Testis (tissue), 3 donors: ENCODE measurements around the gene CD226. TPM values are rescaled to one million over a fixed set of nuclear protein-coding genes. Genes with fewer than 3 reads are reported as not detected.

Experiments
- DNase-seq: peaks from one replicate; pipeline ENCODE4 v3.0.0-alpha.2; 2019
- H3K27ac ChIP-seq, 2 donors: fragments of 200-600 bp; sonication (generic); one replicate each; pipeline ENCODE4 v1.5.1; 2019
- H3K27me3 ChIP-seq: fragments of 200-600 bp; sonication (generic); one replicate; pipeline ENCODE4 v1.5.1; 2019
- H3K36me3 ChIP-seq: fragments of 200-600 bp; sonication (generic); one replicate; pipeline ENCODE4 v1.5.1; 2017; ENCODE audit warnings: low read depth; ENCODE audit errors: missing control alignments
- H3K4me1 ChIP-seq: fragments of 200-600 bp; sonication (generic); one replicate; pipeline ENCODE4 v1.5.1; 2019
- H3K4me3 ChIP-seq, 2 donors: fragments of 200-600 bp; sonication (generic); one replicate each; pipeline ENCODE4 v1.5.1; 2017 to 2019
- H3K9me3 ChIP-seq: fragments of 200-600 bp; sonication (generic); one replicate; pipeline ENCODE4 v1.5.1; 2017
- CTCF ChIP-seq, 3 experiments: fragments of 450-650 bp in 2 of 3; fragments of 200-600 bp in 1 of 3; sonication (generic) in 1 of 3; IDR thresholded peaks; one replicate each; pipeline ENCODE4 v1.5.1; 2016 to 2019; ENCODE audit warnings: antibody characterized with exemption in 3 of 3, mild to moderate bottlenecking in 2 of 3, moderate library complexity in 1 of 3
- POLR2A ChIP-seq: fragments of 450-650 bp; IDR thresholded peaks from one replicate; pipeline ENCODE4 v1.6.1; 2017; ENCODE audit warnings: antibody characterized with exemption, mild to moderate bottlenecking, moderate library complexity
- WGBS, 2 donors: methylation state at CpG; one replicate each; pipeline ENCODE4 v1.1.5; 2018; 5-methylcytosine and 5-hydroxymethylcytosine counted together
- intact Hi-C: fragments of 100-400 bp; cut with DNase I; formaldehyde crosslinking; loops from one replicate; pipeline ENCODE4 v1.15.1; 2023; ENCODE audit warnings: low total_unique reads
- polyA plus RNA-seq: library from polyadenylated mRNA; stranded (reverse); fragments of 350-450 nt; fragmentation: Illumina TruSeq; extraction: RNeasy Lipid Tissue Mini Kit (QIAGEN cat#74804); gene quantifications from one replicate; pipeline ENCODE4 v1.2.3, GENCODE V29; 2014; ENCODE audit warnings: low read depth, low replicate concordance; ENCODE audit not compliant: insufficient read depth
- total RNA-seq, 2 donors: library from RNA; depleted of rRNA; stranded (reverse); fragments of >200 nt; gene quantifications; one replicate each; pipeline ENCODE4 v1.2.3, GENCODE V29; 2016

The CD226 gene
- total and polyA plus RNA-seq, 3 donors from 2014 or later: 2.6 to 3.0 (median 2.9) TPM

DNA sequence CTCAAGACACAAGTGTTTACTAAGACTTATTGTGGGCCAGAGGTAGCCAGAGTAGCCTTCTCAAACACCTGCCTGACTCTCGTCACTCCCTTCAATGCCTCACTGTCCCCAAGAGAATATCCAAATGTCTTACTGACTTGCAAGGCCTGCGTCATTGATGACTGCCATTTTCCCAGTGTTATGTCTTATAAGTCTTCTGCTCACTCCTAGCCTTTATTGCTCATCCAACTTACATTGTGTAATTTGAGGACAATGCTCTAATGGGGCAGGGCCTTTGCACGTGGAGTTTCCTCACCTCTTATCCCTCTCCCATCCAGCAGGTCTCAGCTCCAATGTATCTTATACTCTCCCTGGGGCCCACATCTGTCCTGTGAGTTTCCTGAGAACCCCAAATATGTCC lies 10.1 kb upstream of the CD226 start:
- Histone ChIP-seq H3K4me1 (no peaks in the 10 kb centered on the region), H3K27ac (no peak overlapping the region), H3K4me3 (no peak overlapping the region), H3K9me3 (no peaks in the 10 kb centered on the region), H3K27me3 (no peaks in the 10 kb centered on the region), H3K36me3 (no peaks in the 10 kb centered on the region)
- intact Hi-C loops: no loop called here
- WGBS, 2 donors: 95 to 96% methylated on average over 3 of the region's 3 CpGs
- no peak for DNase-seq
- no peak for TF ChIP-seq POLR2A
- no peak for TF ChIP-seq CTCF (IDR thresholded peaks at IDR 0.05)

DNA sequence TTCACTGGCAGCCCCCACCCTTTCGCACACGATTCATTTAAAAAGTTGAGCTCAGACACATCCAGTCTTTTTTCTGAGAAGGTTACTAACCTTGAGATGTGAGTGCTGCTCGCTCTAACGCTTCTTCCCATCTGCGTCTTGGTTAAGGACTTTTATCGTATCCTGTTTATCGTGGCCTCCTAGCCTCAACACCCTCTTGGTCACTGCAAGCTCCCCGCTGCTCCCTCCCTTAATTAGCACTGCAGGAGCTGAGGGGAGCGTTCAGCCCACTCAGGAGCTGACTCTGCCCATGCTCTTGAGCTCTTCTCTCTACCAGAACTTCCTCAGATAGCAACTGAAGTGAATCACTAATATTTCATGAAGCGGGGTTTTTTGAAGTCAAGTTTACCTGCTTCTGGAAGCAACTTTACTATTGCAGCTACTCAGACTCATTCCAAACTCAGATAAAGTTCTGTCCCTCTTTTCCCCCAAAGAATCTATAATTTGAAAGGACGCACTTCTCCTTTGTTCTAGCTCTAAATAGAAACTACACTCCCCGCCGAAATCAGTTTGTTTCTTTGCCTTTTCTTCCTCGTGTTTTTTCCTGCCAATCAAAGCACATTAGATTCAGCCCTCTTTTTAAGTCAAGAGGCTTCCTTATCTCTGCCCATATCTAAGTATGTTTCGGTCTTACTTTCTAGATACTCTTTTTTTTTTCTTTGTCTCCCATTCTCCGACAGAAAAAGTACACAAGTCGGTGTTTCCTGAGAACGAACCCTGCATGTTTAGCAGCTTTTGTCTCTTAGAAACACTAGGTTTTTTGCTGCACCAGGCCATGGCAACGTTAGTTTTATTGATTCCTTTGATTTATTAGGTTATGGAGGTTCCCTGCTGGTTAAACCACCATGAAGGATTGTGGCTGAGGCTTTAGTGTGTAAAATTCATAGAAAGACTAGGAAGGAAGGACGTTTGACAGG lies 9.3 kb upstream of the CD226 start:
- no peak for DNase-seq
- Histone ChIP-seq H3K4me3 (no peak overlapping the region), H3K27ac (no peak overlapping the region), H3K4me1 (no peaks in the 10 kb centered on the region), H3K9me3 (no peaks in the 10 kb centered on the region), H3K27me3 (no peaks in the 10 kb centered on the region), H3K36me3 (no peaks in the 10 kb centered on the region)
- WGBS, 2 donors: 62 to 71% methylated on average over 20 of the region's 20 CpGs
- intact Hi-C loops: no loop called here
- no peak for TF ChIP-seq CTCF (IDR thresholded peaks at IDR 0.05)
- no peak for TF ChIP-seq POLR2A

DNA sequence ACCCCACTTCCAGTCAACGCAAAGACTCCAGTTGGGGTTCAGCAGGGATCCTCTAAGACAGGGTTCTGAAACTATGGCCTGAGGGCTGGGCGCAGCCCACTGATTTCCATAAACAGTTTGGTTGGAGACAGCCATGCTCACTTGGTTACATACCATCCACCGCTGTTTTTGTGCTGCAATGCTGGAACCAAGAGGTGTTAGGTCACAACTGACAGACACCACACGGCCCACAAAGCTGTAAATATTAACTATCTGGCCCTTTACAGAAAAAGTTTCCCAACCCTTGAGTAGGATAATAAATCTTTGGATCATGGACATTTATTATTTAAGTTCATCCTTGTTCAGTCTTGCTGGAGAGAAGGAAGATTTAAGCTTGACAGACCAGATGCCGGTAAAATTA lies 8.4 kb upstream of the CD226 start:
- no peak for DNase-seq
- H3K9me3 ChIP-seq: no peaks in the 10 kb centered on the region
- H3K4me3 ChIP-seq: no peak overlapping the region
- H3K27me3 ChIP-seq: no peaks in the 10 kb centered on the region
- intact Hi-C loops: no loop called here
- no peak for TF ChIP-seq POLR2A
- TF ChIP-seq CTCF (IDR thresholded peaks at IDR 0.05): no peak
- H3K36me3 ChIP-seq: no peaks in the 10 kb centered on the region
- no peaks in the 10 kb centered on the region for H3K4me1 ChIP-seq
- no peak overlapping the region for H3K27ac ChIP-seq
- WGBS, 2 donors: 68 to 80% methylated on average over 5 of the region's 5 CpGs

- Histone ChIP-seq H3K27ac (no peak overlapping the region), H3K4me1 (no peaks in the 10 kb centered on the region), H3K27me3 (no peaks in the 10 kb centered on the region), H3K4me3 (no peak overlapping the region), H3K9me3 (no peaks in the 10 kb centered on the region), H3K36me3 (no peaks in the 10 kb centered on the region)
- WGBS, 2 donors: 82 to 83% methylated on average over 5 of the region's 5 CpGs
- intact Hi-C loops: no loop called here
- TF ChIP-seq POLR2A: no peak
- TF ChIP-seq CTCF (IDR thresholded peaks at IDR 0.05): no peak
- no peak for DNase-seq
These were observed 7.2 kb upstream of the CD226 start for GRCh38 chr18:69954719-69955480.
